Loucy (cell line): ENCODE measurements around the gene CDS2.

Source experiments
- CTCF ChIP-seq: fragments of 200-600 bp; sonication (generic); conservative IDR thresholded peaks from 2 replicates; pipeline ENCODE4 v1.5.1; 2014; ENCODE audit warnings: mild to moderate bottlenecking, antibody characterized with exemption, low read length
- EZH2phosphoT487 ChIP-seq: fragments of 200-600 bp; IDR thresholded peaks from 2 replicates; pipeline ENCODE4 v1.6.1; 2018; ENCODE audit warnings: antibody characterized with exemption, mild to moderate bottlenecking, moderate library complexity, borderline replicate concordance

GRCh38 chr20:5078399-5078958 lies 48.3 kb upstream of the CDS2 start:
- TF ChIP-seq CTCF: no peak
- no peak for TF ChIP-seq EZH2phosphoT487
